GM23248 (cell line): ENCODE results near the gene ATP8A2. TPM values are rescaled to one million over a fixed set of nuclear protein-coding genes. Genes with fewer than 3 reads are reported as not detected.
A peak's percentile ranks its signal among the peaks of the same experiment; 100 is the strongest.

Experiments
- DNase-seq: peaks from one replicate; pipeline ENCODE4 v3.0.0-alpha.2; 2015
- H2AFZ ChIP-seq: fragments of 200-600 bp; sonication (generic); 2 replicates; pipeline ENCODE4 v1.6.1; 2016; ENCODE audit warnings: antibody characterized with exemption
- H3F3A ChIP-seq: fragments of 200-600 bp; sonication (generic); 2 replicates; pipeline ENCODE4 v1.6.1; 2016; ENCODE audit warnings: mild to moderate bottlenecking, antibody characterized with exemption, mixed run types; ENCODE audit not compliant: insufficient read depth
- H3K27ac ChIP-seq: fragments of 200-600 bp; sonication (generic); 2 replicates; pipeline ENCODE4 v1.5.1; 2016; ENCODE audit warnings: mild to moderate bottlenecking
- H3K27me3 ChIP-seq: fragments of 200-600 bp; sonication (generic); replicated peaks from 2 replicates; pipeline ENCODE4 v1.6.1; 2016; ENCODE audit warnings: mild to moderate bottlenecking; ENCODE audit not compliant: insufficient read depth
- H3K36me3 ChIP-seq: fragments of 200-600 bp; sonication (generic); 2 replicates; pipeline ENCODE4 v1.6.1; 2016; ENCODE audit warnings: low read depth, mild to moderate bottlenecking
- H3K4me1 ChIP-seq: fragments of 200-600 bp; sonication (generic); 2 replicates; pipeline ENCODE4 v1.6.1; 2016; ENCODE audit warnings: mild to moderate bottlenecking; ENCODE audit not compliant: insufficient read depth
- H3K4me2 ChIP-seq: fragments of 200-600 bp; sonication (generic); one replicate; pipeline ENCODE4 v1.6.1; 2016; ENCODE audit warnings: mild to moderate bottlenecking; ENCODE audit not compliant: unreplicated experiment
- H3K4me3 ChIP-seq: fragments of 200-600 bp; sonication (generic); 2 replicates; pipeline ENCODE4 v1.5.1; 2016; ENCODE audit warnings: mild to moderate bottlenecking
- H3K79me2 ChIP-seq: fragments of 200-600 bp; sonication (generic); 2 replicates; pipeline ENCODE4 v1.6.1; 2016; ENCODE audit warnings: mild to moderate bottlenecking; ENCODE audit not compliant: insufficient read depth
- H3K9ac ChIP-seq: fragments of 200-600 bp; sonication (generic); 2 replicates; pipeline ENCODE4 v1.6.1; 2016; ENCODE audit warnings: mild to moderate bottlenecking
- H3K9me2 ChIP-seq: fragments of 200-600 bp; sonication (generic); 2 replicates; pipeline ENCODE4 v1.6.1; 2016; ENCODE audit warnings: mixed run types, mild to moderate bottlenecking, moderate library complexity; ENCODE audit not compliant: insufficient read depth
- H3K9me3 ChIP-seq: fragments of 200-600 bp; sonication (generic); one replicate; pipeline ENCODE4 v1.6.1; 2017; ENCODE audit warnings: low read depth
- H4K20me1 ChIP-seq: fragments of 200-600 bp; sonication (generic); 2 replicates; pipeline ENCODE4 v1.6.0; 2016; ENCODE audit not compliant: insufficient read depth
- EZH2 ChIP-seq: fragments of 200-600 bp; sonication (generic); IDR thresholded peaks from 2 replicates; pipeline ENCODE4 v1.6.1; 2018; ENCODE audit warnings: antibody characterized with exemption, mild to moderate bottlenecking; ENCODE audit not compliant: insufficient read depth, poor library complexity, severe bottlenecking
- EZH2phosphoT487 ChIP-seq: fragments of 200-600 bp; sonication (generic); IDR thresholded peaks from 2 replicates; pipeline ENCODE4 v1.6.1; 2018; ENCODE audit warnings: antibody characterized with exemption, moderate library complexity, mild to moderate bottlenecking, low read depth; ENCODE audit not compliant: insufficient read depth
- WGBS, 2 experiments: methylation state at CpG; one replicate each; pipeline ENCODE4 v1.1.6; 2015 to 2017; ENCODE audit warnings: low lambda C conversion rate in 2 of 2, low coverage in 1 of 2; ENCODE audit errors: missing lambda C conversion rate in 2 of 2; 5-methylcytosine and 5-hydroxymethylcytosine counted together
- in situ Hi-C: fragments of 300-500 bp; cut with MboI; formaldehyde crosslinking; loops from 2 replicates; pipeline ENCODE4 v1.15.0; 2020
- polyA plus RNA-seq: library from polyadenylated mRNA; unstranded; fragments of >200 nt; fragmentation: Nextera tagmentation; extraction: Ambion mirVana; gene quantifications from 2 replicates; pipeline ENCODE4 v1.2.1, GENCODE V29; 2016
- total RNA-seq: library from RNA; depleted of rRNA; stranded (reverse); fragments of >200 nt; shearing (Covaris generic); gene quantifications from 2 replicates; pipeline ENCODE4 v1.2.3, GENCODE V29; 2014; rRNA removed

ATP8A2 gene
- total RNA-seq (under 0.01 TPM in 1 of 2 replicates, not detected in the other), polyA plus RNA-seq (0.05 TPM in 2 replicates)

DNA sequence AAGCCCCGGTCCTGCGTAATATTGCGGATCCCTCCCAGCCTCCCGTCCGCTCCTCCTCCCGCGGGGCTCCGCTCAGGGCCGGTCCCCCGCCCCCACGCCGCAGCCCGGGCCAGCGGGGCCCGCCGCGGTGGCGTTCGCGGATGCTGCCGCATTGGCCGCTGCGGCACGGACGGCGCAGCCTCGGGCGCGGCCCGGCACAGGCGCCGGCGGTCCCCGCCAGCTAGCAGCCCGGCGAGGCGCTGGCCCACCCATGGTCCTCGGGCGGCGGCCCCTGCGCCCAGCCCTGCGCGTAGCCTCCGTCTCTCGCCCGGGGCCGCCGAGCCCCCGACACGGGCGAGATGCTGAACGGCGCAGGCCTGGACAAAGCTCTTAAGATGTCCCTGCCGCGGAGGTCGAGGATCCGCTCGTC is at the start of gene ATP8A2:
Gene ATP8A2, plus strand, starts transcription at position 100 of the 409 bp plus-strand sequence. Its CDS starts 239 bp downstream, at position 339.
- H3K27me3 ChIP-seq = peaks cover 69% of the 10 kb centered on the region
- H3K36me3 ChIP-seq = no peaks in the 10 kb centered on the region
- 3 to 4% methylated on average over 21 to 35 of the region's 58 CpGs for WGBS, 2 experiments
- H3K4me3 ChIP-seq = peak within 1 kb of the TSS; percentile 47
- H3K4me1 ChIP-seq = no peaks in the 10 kb centered on the region
- peak; percentile 21 for DNase-seq
- no peaks in the 10 kb centered on the region for H3F3A ChIP-seq
- no peaks in the 10 kb centered on the region for H3K79me2 ChIP-seq
- peak within 1 kb of the TSS; percentile 62; the same call in 1 of the 2 replicates for H2AFZ ChIP-seq
- peak within 1 kb of the TSS; percentile 65 for H3K4me2 ChIP-seq
- no peak within 1 kb of the TSS for H3K27ac ChIP-seq
- no peak for TF ChIP-seq EZH2phosphoT487
- TF ChIP-seq EZH2 = no peak
- no peaks in the 10 kb centered on the region for H3K9me2 ChIP-seq
- in situ Hi-C loops = no loop called here
- no peaks in the 10 kb centered on the region for H3K9me3 ChIP-seq
- no peaks in the 10 kb centered on the region for H4K20me1 ChIP-seq
- no peak within 1 kb of the TSS for H3K9ac ChIP-seq

DNA sequence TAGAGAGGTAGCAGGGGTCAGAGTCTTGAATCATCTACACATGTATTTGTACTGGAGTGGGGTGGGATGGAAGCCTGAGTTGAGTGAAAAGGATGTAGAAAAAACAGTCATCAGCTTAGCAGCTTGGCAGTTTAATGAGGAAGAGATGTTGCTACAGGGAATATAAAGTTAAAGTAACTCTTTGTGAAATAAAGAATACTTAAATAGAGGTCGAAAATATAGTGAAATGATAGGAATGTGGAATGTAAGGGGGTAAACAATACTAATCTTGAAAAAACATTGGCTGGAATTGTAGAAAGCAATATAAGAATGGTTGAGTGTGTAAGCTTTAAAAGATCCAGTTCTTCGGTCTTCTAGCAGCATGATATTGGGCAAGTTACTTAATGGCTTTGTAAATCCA is 47.7 kb upstream of the ATP8A2 start:
- DNase-seq = no peak
- in situ Hi-C loops = no loop called here

DNA sequence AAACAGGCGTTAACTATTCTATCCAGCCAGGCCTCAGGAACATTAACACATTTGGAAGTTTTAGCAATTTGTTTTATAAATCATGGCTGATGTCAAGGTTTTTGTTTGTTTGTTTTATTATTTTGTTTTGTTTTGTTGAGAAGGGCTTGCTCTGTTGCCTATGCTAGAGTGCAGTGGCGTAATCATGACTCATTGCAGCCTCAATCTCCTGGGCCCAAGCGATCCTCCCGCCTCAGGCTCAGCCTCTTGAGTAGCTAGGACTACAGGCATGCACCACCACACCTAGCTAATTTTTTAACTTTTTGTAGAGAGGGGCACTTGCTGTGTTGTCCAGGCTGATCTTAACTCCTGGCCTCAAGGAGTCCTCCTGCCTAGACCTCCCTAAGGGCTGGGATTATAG is 42.1 kb upstream of the ATP8A2 start:
- H4K20me1 ChIP-seq = no peaks in the 10 kb centered on the region
- in situ Hi-C loops = no loop called here
- H3K4me2 ChIP-seq = no peak overlapping the region
- TF ChIP-seq EZH2phosphoT487 (no peak), EZH2 (no peak)
- no peaks in the 10 kb centered on the region for H3K9me3 ChIP-seq
- peaks cover 91% of the 10 kb centered on the region for H3K36me3 ChIP-seq
- H3F3A ChIP-seq = peaks cover 30% of the 10 kb centered on the region; the same call in 1 of the 2 replicates
- peaks cover 63% of the 10 kb centered on the region for H3K79me2 ChIP-seq
- no peak overlapping the region for H3K9ac ChIP-seq
- H3K27ac ChIP-seq = no peak overlapping the region
- WGBS, 2 experiments = 97% methylated on average over 4 of the region's 4 CpGs
- H2AFZ ChIP-seq = no peak overlapping the region
- no peak overlapping the region for H3K4me3 ChIP-seq
- DNase-seq = peak; percentile 28
- H3K27me3 ChIP-seq = no peaks in the 10 kb centered on the region
- H3K9me2 ChIP-seq = no peaks in the 10 kb centered on the region
- H3K4me1 ChIP-seq = 0 out of 2 replicates have a peak, but pooled peaks cover 8% of the 10 kb centered on the region

More for the DNA sequence above, 47.7 kb upstream of the ATP8A2 start:
- Histone ChIP-seq H3K36me3 (peaks cover 89% of the 10 kb centered on the region), H3K9ac (no peak overlapping the region), H3F3A (peaks cover 18% of the 10 kb centered on the region; the same call in 1 of the 2 replicates), H3K27ac (no peak overlapping the region), H3K9me2 (no peaks in the 10 kb centered on the region), H3K4me2 (no peak overlapping the region), H4K20me1 (0 out of 2 replicates have a peak, but pooled peaks cover 3% of the 10 kb centered on the region), H3K27me3 (no peaks in the 10 kb centered on the region), H3K79me2 (peaks cover 48% of the 10 kb centered on the region), H2AFZ (no peak overlapping the region), H3K4me3 (no peak overlapping the region), H3K9me3 (no peaks in the 10 kb centered on the region), H3K4me1 (0 out of 2 replicates have a peak, but pooled peaks cover 2% of the 10 kb centered on the region)
- 57 to 61% methylated on average over 2 of the region's 2 CpGs for WGBS, 2 experiments
- TF ChIP-seq EZH2phosphoT487 (no peak), EZH2 (no peak)

DNA sequence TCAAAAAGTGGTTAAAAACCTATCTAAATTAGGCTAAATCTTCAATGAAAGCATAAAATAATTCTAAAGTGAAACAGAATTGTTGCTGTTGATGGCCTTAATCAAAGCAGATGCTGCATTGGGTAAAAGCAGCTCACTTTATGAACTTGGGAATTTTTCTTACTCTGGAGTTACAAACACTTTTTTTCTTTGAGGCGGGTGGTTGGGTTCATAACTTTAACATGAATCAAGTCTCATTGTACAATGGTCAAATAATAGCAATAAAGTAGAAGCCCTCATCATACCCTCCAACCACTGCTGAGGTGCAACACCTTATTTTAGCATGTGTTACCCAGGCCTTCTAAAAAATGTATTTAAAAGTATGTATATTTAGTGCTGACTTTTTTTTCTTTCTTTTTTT is 41.2 kb upstream of the ATP8A2 start:
- Histone ChIP-seq H3K27me3 (no peaks in the 10 kb centered on the region), H3K9ac (no peak overlapping the region), H3F3A (peaks cover 36% of the 10 kb centered on the region; the same call in 1 of the 2 replicates), H4K20me1 (no peaks in the 10 kb centered on the region), H3K36me3 (peaks cover 83% of the 10 kb centered on the region), H3K9me3 (no peaks in the 10 kb centered on the region), H3K4me1 (0 out of 2 replicates have a peak, but pooled peaks cover 8% of the 10 kb centered on the region), H3K27ac (no peak overlapping the region), H3K9me2 (no peaks in the 10 kb centered on the region), H3K4me3 (no peak overlapping the region), H3K79me2 (peaks cover 69% of the 10 kb centered on the region), H2AFZ (no peak overlapping the region), H3K4me2 (no peak overlapping the region)
- peak; percentile 15 for DNase-seq
- in situ Hi-C loops = no loop called here
- TF ChIP-seq EZH2 (no peak), EZH2phosphoT487 (no peak)
- WGBS, 2 experiments = 92 to 93% methylated on average over 1 of the region's 1 CpG

DNA sequence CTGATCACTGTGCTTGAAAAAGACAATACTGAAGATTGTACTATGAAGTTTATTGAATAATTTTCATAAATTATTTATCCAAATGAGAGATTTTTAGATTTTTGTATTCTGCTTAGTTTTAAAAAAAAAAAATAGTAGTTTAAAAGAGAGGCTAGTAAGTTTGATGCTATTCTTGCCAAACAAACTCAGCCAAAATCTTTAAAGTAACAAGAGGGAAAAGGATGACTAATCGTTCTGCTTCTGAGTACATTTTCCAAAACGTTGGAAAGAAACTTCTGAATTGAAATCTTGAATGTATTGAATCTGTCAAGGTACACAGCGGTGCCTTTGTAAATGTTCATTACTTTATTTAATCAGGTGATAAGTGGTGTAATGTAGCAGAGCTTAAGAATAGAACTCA is 35.9 kb upstream of the ATP8A2 start:
- H4K20me1 ChIP-seq = no peaks in the 10 kb centered on the region
- no peak overlapping the region for H3K9ac ChIP-seq
- H3K4me3 ChIP-seq = no peak overlapping the region
- H3K36me3 ChIP-seq = peaks cover 74% of the 10 kb centered on the region
- DNase-seq = peak; percentile 50
- in situ Hi-C loops = no loop called here
- no peaks in the 10 kb centered on the region for H3K4me1 ChIP-seq
- no peak overlapping the region for H3K4me2 ChIP-seq
- H3K27me3 ChIP-seq = no peaks in the 10 kb centered on the region
- no peak overlapping the region for H2AFZ ChIP-seq
- peaks cover 51% of the 10 kb centered on the region for H3K79me2 ChIP-seq
- no peaks in the 10 kb centered on the region for H3K9me2 ChIP-seq
- no peak for TF ChIP-seq EZH2
- no peak for TF ChIP-seq EZH2phosphoT487
- WGBS, 2 experiments = 35 to 37% methylated on average over 3 of the region's 3 CpGs
- no peak overlapping the region for H3K27ac ChIP-seq
- no peaks in the 10 kb centered on the region for H3K9me3 ChIP-seq
- 0 out of 2 replicates have a peak, but pooled peaks cover 14% of the 10 kb centered on the region for H3F3A ChIP-seq
